Spleen (tissue), 7 donors: ENCODE measurements around the gene BEND5.

Source experiments
- POLR2AphosphoS5 ChIP-seq, 3 donors: sonication (generic); formaldehyde crosslinking; IDR thresholded peaks; one replicate each; pipeline ENCODE4 v1.5.1; 2017; ENCODE audit warnings: antibody characterized with exemption in 3 of 3
- TF ChIP-seq, protein P1 (sequence below), 11 experiments: fragments of 200-600 bp in 7 of 11; fragments of 450-650 bp in 4 of 11; sonication (generic) in 4 of 11; IDR thresholded peaks in 8 of 11; conservative IDR thresholded peaks in 3 of 11; 1 replicate in 7 of 11; 2 replicates in 4 of 11; pipeline versions ENCODE4 v1.4.0 to v1.8.0; 2016 to 2021; ENCODE audit warnings: antibody characterized with exemption in 11 of 11, inconsistent platforms in 4 of 11, mild to moderate bottlenecking in 1 of 11
- donor health status: DM: no; HTN: no; CAD: no; lungs with moderate emphysema.
- donor health status: DM: no; HTN: no; CAD: no.
- donor health status: DM: no; HTN: no; CAD: no.

GRCh38 chr1:48803474-48803873 lies 26.8 kb upstream of the BEND5 start:
- TF ChIP-seq POLR2AphosphoS5 (IDR thresholded peaks at IDR 0.05), result no peak
- TF ChIP-seq, protein P1, sequence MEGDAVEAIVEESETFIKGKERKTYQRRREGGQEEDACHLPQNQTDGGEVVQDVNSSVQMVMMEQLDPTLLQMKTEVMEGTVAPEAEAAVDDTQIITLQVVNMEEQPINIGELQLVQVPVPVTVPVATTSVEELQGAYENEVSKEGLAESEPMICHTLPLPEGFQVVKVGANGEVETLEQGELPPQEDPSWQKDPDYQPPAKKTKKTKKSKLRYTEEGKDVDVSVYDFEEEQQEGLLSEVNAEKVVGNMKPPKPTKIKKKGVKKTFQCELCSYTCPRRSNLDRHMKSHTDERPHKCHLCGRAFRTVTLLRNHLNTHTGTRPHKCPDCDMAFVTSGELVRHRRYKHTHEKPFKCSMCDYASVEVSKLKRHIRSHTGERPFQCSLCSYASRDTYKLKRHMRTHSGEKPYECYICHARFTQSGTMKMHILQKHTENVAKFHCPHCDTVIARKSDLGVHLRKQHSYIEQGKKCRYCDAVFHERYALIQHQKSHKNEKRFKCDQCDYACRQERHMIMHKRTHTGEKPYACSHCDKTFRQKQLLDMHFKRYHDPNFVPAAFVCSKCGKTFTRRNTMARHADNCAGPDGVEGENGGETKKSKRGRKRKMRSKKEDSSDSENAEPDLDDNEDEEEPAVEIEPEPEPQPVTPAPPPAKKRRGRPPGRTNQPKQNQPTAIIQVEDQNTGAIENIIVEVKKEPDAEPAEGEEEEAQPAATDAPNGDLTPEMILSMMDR (IDR thresholded peaks at IDR 0.05 in 8 of 11, conservative IDR thresholded peaks at IDR 0.05 in 3 of 11), result no peak
